Activated naive CD4-positive, alpha-beta T cell treated with anti-CD3 and anti-CD28 coated beads for 36 hours (primary cell): ENCODE results near the gene LDLRAD3. TPM values are rescaled to one million over a fixed set of nuclear protein-coding genes. Genes with fewer than 3 reads are reported as not detected.

Experiments
- CTCF ChIA-PET: fragments of 350-600 bp; sonication (Branson Sonifier 250); formaldehyde crosslinking; loops from one replicate; lab custom pipeline; 2021; ENCODE audit warnings: antibody characterized with exemption; lab: Charles Lee
- DNase-seq: peaks from one replicate; pipeline ENCODE4 v3.0.0-alpha.2; 2020
- H3K27ac Mint-ChIP-seq: one replicate; pipeline ENCODE4 v1.8.0; 2021; ENCODE audit warnings: mild to moderate bottlenecking, mixed read lengths
- H3K27me3 Mint-ChIP-seq: one replicate; pipeline ENCODE4 v1.8.0; 2021; ENCODE audit warnings: low read depth, mixed read lengths
- H3K36me3 Mint-ChIP-seq: one replicate; pipeline ENCODE4 v1.8.0; 2021; ENCODE audit warnings: low read depth, mixed read lengths
- H3K4me1 Mint-ChIP-seq: one replicate; pipeline ENCODE4 v1.8.0; 2021; ENCODE audit warnings: low read depth, mixed read lengths
- H3K4me3 Mint-ChIP-seq: one replicate; pipeline ENCODE4 v1.8.0; 2021; ENCODE audit warnings: mild to moderate bottlenecking, moderate library complexity, mixed read lengths
- H3K9me3 Mint-ChIP-seq: one replicate; pipeline ENCODE4 v1.8.0; 2021; ENCODE audit warnings: mixed read lengths
- intact Hi-C: fragments of 100-400 bp; cut with micrococcal nuclease; formaldehyde crosslinking; loops from one replicate; pipeline ENCODE4 v1.15.1; 2023
- total RNA-seq, 2 experiments: library from RNA; stranded (reverse); gene quantifications; one replicate each; pipeline ENCODE4 v1.2.3, GENCODE V29; 2021

LDLRAD3 gene
- total RNA-seq, 2 experiments from 2014 or later: 0.17 to 0.22 TPM

DNA sequence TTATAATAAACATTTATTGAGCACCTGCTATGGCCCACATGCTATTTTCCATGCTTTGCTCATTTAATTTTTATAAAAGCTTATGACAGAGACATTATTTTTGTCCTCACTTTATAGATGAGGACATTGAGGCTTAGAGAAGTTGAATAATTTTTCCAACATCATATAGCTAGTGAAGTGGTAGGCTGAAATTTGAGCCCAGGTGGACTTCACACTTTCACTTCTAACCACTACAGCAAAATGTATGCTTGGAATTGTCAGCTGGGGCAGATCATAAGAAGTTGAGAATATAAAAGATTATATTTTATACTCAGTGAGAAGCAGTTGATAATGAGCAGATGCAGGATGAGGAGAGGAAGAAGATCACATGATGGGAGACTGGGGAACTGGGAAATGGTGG, 146.1 kb downstream of the LDLRAD3 start:
- H3K27ac Mint-ChIP-seq: no peak overlapping the region
- peaks cover 5% of the 10 kb centered on the region for H3K9me3 Mint-ChIP-seq
- no peak for DNase-seq
- no peak overlapping the region for H3K4me3 Mint-ChIP-seq
- peaks cover 28% of the 10 kb centered on the region for H3K27me3 Mint-ChIP-seq
- intact Hi-C loops: no loop called here
- CTCF ChIA-PET: no interaction called here
- no peaks in the 10 kb centered on the region for H3K4me1 Mint-ChIP-seq
- no peaks in the 10 kb centered on the region for H3K36me3 Mint-ChIP-seq

GRCh38 chr11:36090356-36091109, 146.7 kb downstream of the LDLRAD3 start:
- CTCF ChIA-PET: no interaction called here
- Mint-ChIP-seq H3K4me1 (no peaks in the 10 kb centered on the region), H3K27me3 (peaks cover 28% of the 10 kb centered on the region), H3K9me3 (peaks cover 5% of the 10 kb centered on the region), H3K4me3 (no peak overlapping the region), H3K27ac (no peak overlapping the region), H3K36me3 (no peaks in the 10 kb centered on the region)
- no peak for DNase-seq
- intact Hi-C loops: no loop called here

DNA sequence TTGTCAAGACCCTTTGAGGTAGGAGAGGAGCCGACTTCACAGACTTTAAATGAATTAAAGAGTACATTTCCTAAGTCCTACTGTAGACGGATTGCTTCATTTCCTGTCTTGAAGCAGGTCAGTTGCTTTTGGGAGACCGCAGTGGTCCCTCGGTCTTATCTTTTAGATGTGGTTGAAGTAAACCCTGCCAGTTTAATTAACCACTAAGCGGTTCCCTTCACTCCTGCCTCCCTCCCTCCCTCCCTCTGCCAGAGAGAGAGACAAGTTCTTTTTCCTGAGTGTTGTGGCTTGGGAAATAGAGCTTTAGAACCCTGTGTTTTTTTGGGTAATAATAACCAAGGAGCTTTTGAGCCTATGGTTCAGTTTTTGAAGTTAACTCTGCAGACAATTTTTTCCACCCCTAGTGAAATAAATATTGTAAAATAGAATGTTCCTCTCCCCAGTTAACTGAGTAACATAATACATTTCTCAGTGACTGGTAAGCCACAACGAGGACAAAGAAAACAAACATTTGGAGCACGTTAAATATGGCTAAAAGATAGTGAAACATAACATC, 147.5 kb downstream of the LDLRAD3 start:
- no peaks in the 10 kb centered on the region for H3K4me1 Mint-ChIP-seq
- DNase-seq: no peak
- CTCF ChIA-PET: no interaction called here

DNA sequence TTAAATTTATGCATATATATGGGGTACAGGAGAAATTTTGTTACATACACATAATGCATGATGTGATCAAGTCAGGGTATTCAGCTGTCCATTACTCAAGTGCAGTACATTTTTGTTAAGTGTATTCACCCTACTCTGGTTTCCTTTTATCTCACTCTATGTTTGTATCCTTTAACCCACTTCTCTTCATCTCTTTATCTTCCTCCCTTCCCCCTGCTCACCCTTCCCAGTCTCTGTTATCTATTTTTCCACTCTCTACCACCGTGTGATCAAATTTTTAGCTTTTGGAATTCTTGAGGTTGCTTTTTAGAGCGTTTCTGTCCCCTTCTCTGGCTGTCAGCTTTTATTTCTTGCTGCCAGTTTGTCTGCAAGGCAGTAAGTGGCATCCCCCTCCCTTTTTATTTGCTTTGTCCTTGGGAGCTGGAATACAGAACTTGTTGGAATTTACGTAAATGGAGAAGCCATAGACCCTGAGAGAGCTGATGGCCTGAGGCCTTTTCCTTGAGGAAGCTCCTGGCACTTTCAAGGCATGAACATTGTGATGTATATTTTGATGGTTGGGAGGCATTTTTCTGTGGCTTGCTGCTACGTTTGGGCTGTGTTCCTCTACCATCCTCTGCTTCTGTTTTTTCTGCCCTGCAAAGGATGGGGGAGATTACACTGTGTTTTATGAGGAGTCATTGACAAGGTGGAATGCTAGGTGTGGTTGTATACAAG, 148.6 kb downstream of the LDLRAD3 start:
- Mint-ChIP-seq H3K36me3 (no peaks in the 10 kb centered on the region), H3K27ac (no peak overlapping the region), H3K9me3 (no peaks in the 10 kb centered on the region), H3K4me1 (no peaks in the 10 kb centered on the region), H3K4me3 (no peak overlapping the region), H3K27me3 (peaks cover 30% of the 10 kb centered on the region)
- CTCF ChIA-PET: no interaction called here
- intact Hi-C loops: no loop called here
- no peak for DNase-seq

More for the DNA sequence above, 147.5 kb downstream of the LDLRAD3 start:
- Mint-ChIP-seq H3K4me3 (no peak overlapping the region), H3K27me3 (peaks cover 28% of the 10 kb centered on the region), H3K27ac (no peak overlapping the region), H3K9me3 (peaks cover under 1% of the 10 kb centered on the region), H3K36me3 (no peaks in the 10 kb centered on the region)
- intact Hi-C loops: no loop called here

DNA sequence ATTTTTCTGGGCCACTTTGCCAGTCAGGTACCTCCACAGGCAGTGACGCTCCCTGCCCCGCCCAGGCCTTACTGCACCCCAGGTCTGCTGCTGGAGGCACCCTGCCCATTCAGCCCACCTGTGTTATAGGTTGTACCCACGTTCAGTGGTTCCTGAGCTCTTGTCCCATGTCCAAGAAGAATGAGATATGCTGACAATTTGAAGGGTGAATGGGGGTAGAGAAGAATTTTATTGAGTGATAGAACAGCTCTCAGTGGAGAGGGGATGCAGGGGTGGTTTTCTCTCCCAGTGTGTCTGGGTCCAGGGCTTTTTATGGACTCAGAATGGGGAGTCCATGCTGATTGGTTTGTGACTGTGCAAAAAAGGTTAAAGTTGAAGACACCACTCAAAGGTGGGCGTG, 149.7 kb downstream of the LDLRAD3 start:
- CTCF ChIA-PET: no interaction called here
- Mint-ChIP-seq H3K4me1 (no peaks in the 10 kb centered on the region), H3K27ac (no peak overlapping the region), H3K4me3 (no peak overlapping the region), H3K27me3 (peaks cover 30% of the 10 kb centered on the region), H3K36me3 (no peaks in the 10 kb centered on the region), H3K9me3 (no peaks in the 10 kb centered on the region)
- no peak for DNase-seq
- intact Hi-C loops: no loop called here

DNA sequence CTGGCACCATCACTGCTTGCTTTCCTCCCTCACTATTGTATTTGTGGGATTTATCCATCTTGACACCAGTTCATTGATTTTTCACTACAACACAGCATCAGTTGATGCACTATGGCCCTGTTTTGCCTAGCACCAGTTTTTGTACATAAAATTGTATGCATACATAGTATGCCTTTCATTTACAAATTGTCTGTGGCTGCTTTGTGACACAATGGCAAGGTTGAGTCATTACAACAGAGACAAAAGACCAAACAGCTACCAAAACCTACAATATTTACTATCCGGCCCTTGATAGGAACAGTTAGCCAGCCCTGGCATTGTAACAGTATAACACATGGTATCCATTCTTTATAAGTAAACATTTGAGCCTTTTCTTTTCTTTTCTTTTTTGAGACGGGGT, 150.3 kb downstream of the LDLRAD3 start:
- CTCF ChIA-PET: no interaction called here
- intact Hi-C loops: no loop called here
- H3K4me1 Mint-ChIP-seq: no peaks in the 10 kb centered on the region

DNA sequence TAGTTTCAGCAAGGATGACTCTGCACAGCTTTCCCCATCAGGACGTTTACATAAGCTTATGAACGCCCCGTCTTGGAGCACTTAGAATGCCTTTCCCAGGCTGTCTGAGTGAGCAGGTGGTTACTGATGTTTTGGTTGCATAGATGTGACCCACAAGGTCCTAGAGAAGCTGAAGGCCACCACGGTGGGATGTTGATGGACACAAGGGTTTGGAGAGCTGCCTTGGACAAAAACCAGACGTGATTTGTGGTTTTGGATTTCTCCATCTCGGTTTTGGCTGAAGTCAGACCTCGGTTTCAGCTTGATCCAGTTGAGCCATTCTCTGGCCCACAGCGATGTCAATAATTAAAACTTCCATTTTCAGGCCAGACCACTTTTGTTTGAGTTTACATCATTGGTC, 151.9 kb downstream of the LDLRAD3 start:
- CTCF ChIA-PET: no interaction called here
- intact Hi-C loops: no loop called here
- no peaks in the 10 kb centered on the region for H3K4me1 Mint-ChIP-seq
- H3K4me3 Mint-ChIP-seq: no peak overlapping the region
- H3K27me3 Mint-ChIP-seq: peaks cover 26% of the 10 kb centered on the region
- H3K9me3 Mint-ChIP-seq: no peaks in the 10 kb centered on the region
- H3K27ac Mint-ChIP-seq: no peak overlapping the region
- no peaks in the 10 kb centered on the region for H3K36me3 Mint-ChIP-seq
- no peak for DNase-seq

More for the DNA sequence above, 150.3 kb downstream of the LDLRAD3 start:
- DNase-seq: no peak
- H3K36me3 Mint-ChIP-seq: no peaks in the 10 kb centered on the region
- no peak overlapping the region for H3K4me3 Mint-ChIP-seq
- peaks cover 30% of the 10 kb centered on the region for H3K27me3 Mint-ChIP-seq
- no peaks in the 10 kb centered on the region for H3K9me3 Mint-ChIP-seq
- no peak overlapping the region for H3K27ac Mint-ChIP-seq

GRCh38 chr11:36097219-36097650, 153.4 kb downstream of the LDLRAD3 start:
- no peaks in the 10 kb centered on the region for H3K4me1 Mint-ChIP-seq
- intact Hi-C loops: no loop called here
- CTCF ChIA-PET: no interaction called here

GRCh38 chr11:36098087-36098486, 154.2 kb downstream of the LDLRAD3 start:
- CTCF ChIA-PET: interaction anchor here (0.5 kb wide), 1 partner anchor 380 kb away, joined by 3 read pairs; no protein-coding TSS in a partner anchor
- H3K4me1 Mint-ChIP-seq: no peaks in the 10 kb centered on the region
- intact Hi-C loops: no loop called here
- no peak for DNase-seq
- peaks cover 12% of the 10 kb centered on the region for H3K27me3 Mint-ChIP-seq
- H3K9me3 Mint-ChIP-seq: no peaks in the 10 kb centered on the region
- H3K36me3 Mint-ChIP-seq: no peaks in the 10 kb centered on the region
- no peak overlapping the region for H3K27ac Mint-ChIP-seq
- no peak overlapping the region for H3K4me3 Mint-ChIP-seq

More at GRCh38 chr11:36097219-36097650, 153.4 kb downstream of the LDLRAD3 start:
- Mint-ChIP-seq H3K9me3 (no peaks in the 10 kb centered on the region), H3K4me3 (no peak overlapping the region), H3K27ac (no peak overlapping the region), H3K36me3 (no peaks in the 10 kb centered on the region), H3K27me3 (peaks cover 19% of the 10 kb centered on the region)
- no peak for DNase-seq

GRCh38 chr11:36098853-36099375, 155.1 kb downstream of the LDLRAD3 start:
- intact Hi-C loops: no loop called here
- peaks cover 8% of the 10 kb centered on the region for H3K27me3 Mint-ChIP-seq

GRCh38 chr11:36101466-36101865, 157.6 kb downstream of the LDLRAD3 start:
- intact Hi-C loops: no loop called here

More at GRCh38 chr11:36098853-36099375, 155.1 kb downstream of the LDLRAD3 start:
- DNase-seq: no peak
- CTCF ChIA-PET: no interaction called here
- Mint-ChIP-seq H3K36me3 (no peaks in the 10 kb centered on the region), H3K4me1 (no peaks in the 10 kb centered on the region), H3K27ac (peak overlapping the region; percentile 13), H3K9me3 (no peaks in the 10 kb centered on the region), H3K4me3 (no peak overlapping the region)

DNA sequence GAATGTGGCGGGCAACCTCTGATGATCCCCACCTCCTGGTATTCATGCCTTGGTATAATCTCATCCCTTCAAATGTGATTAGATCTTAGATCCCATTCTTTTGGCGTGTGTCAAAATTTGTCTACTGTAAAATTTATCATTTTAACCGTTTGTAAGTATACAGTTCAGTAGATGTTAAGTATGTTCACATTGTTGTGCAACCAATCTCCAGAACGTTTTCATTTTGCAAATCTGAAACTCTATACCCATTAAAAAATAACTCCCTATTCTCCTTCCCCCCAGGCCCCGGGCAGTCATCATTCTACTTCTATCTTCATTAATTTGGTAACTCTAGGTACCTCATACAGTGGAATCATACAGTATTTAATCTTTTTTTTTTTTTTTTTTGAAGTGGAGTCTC, 159.0 kb downstream of the LDLRAD3 start:
- no peak for DNase-seq
- no peaks in the 10 kb centered on the region for H3K36me3 Mint-ChIP-seq
- H3K4me3 Mint-ChIP-seq: no peak overlapping the region
- H3K27me3 Mint-ChIP-seq: peaks cover 4% of the 10 kb centered on the region
- no peaks in the 10 kb centered on the region for H3K4me1 Mint-ChIP-seq
- no peaks in the 10 kb centered on the region for H3K9me3 Mint-ChIP-seq
- H3K27ac Mint-ChIP-seq: no peak overlapping the region
- CTCF ChIA-PET: no interaction called here
- intact Hi-C loops: no loop called here

More at GRCh38 chr11:36101466-36101865, 157.6 kb downstream of the LDLRAD3 start:
- no peak overlapping the region for H3K4me3 Mint-ChIP-seq
- no peak for DNase-seq
- H3K9me3 Mint-ChIP-seq: no peaks in the 10 kb centered on the region
- CTCF ChIA-PET: interaction anchor here (0.9 kb wide), 1 partner anchor 13 kb away, joined by 3 read pairs; no protein-coding TSS in a partner anchor
- H3K27me3 Mint-ChIP-seq: peaks cover 6% of the 10 kb centered on the region
- H3K27ac Mint-ChIP-seq: no peak overlapping the region
- H3K36me3 Mint-ChIP-seq: no peaks in the 10 kb centered on the region
- H3K4me1 Mint-ChIP-seq: no peaks in the 10 kb centered on the region
